Measurements from ENCODE around the gene CLEC7A. TPM values are rescaled to one million over a fixed set of nuclear protein-coding genes. Genes with fewer than 3 reads are reported as not detected.
A peak's percentile ranks its signal among the peaks of the same experiment; 100 is the strongest.

Gene CLEC7A
- total RNA-seq, 4 donors from 2014 or later: 1.7 to 9.4 (median 3.2) TPM

GRCh38 chr12:10067264-10067663, 62.7 kb downstream of the CLEC7A start:
- no peak for TF ChIP-seq POLR2A (IDR thresholded peaks at IDR 0.05; ENCODE audit: low read depth)
- TF ChIP-seq EP300 (IDR thresholded peaks at IDR 0.05): no peak
- no peak for TF ChIP-seq POLR2AphosphoS5 (IDR thresholded peaks at IDR 0.05)
- TF ChIP-seq CTCF (IDR thresholded peaks at IDR 0.05): no peak
- Histone ChIP-seq H3K9me3 (no peaks in the 10 kb centered on the region), H3K4me3 (no peak overlapping the region), H3K36me3 (peaks cover 0 to 7% (median 0%) of the 10 kb centered on the region in 4 donors), H3K27ac (replicated peaks in 1 of 4) (peak overlapping the region; percentile 11 to 24 (median 18)), H3K27me3 (no peaks in the 10 kb centered on the region), H3K4me1 (peaks cover 0 to 6% (median 4%) of the 10 kb centered on the region in 4 donors)
- intact Hi-C loops (cut with DNase I): no loop called here
- WGBS: 52% methylated on average over 4 of the region's 4 CpGs
- no peak for DNase-seq (ENCODE audit: extremely low spot score)

Other genes starting within 250 kb of the CLEC7A start
- not detected for gene KLRF2, start 248.7 kb downstream of the CLEC7A start, total RNA-seq
- gene CLEC2A, start 197.8 kb downstream of the CLEC7A start, total RNA-seq: not detected
- gene CLEC12A, start 158.8 kb downstream of the CLEC7A start, total RNA-seq: 1 to 10 TPM in 2 of 4 donors, under 1 TPM in 2; 0.26 to 2.1 (median 0.95) TPM
- not detected for gene CLEC1B, start 131.1 kb downstream of the CLEC7A start, total RNA-seq
- gene CLEC12B, start 119.6 kb downstream of the CLEC7A start, total RNA-seq: not detected
- gene CLEC9A, start 99.5 kb downstream of the CLEC7A start, total RNA-seq: under 1 TPM in 1 of 4 donors, not detected in 3; 0.17 TPM
- gene CLEC1A, start 31.2 kb downstream of the CLEC7A start, total RNA-seq: 1 to 10 TPM; 1.7 to 8.3 (median 4.7) TPM
- gene OLR1, start 41.9 kb upstream of the CLEC7A start, total RNA-seq: 1 to 10 TPM in 1 of 4 donors, under 1 TPM in 2, not detected in 1; 0.40 to 1.2 (median 0.58) TPM
- gene TMEM52B, start 48.8 kb upstream of the CLEC7A start, total RNA-seq: 1 to 10 TPM in 1 of 4 donors, under 1 TPM in 1, not detected in 2; 0.17 to 1.6 TPM
- 100 to 1,000 TPM; 142 to 352 (median 213) TPM for gene GABARAPL1, start 82.7 kb upstream of the CLEC7A start, total RNA-seq
- gene KLRD1, start 177.7 kb upstream of the CLEC7A start, total RNA-seq: 1 to 10 TPM in 1 of 4 donors, under 1 TPM in 3; 0.32 to 1.3 (median 0.73) TPM